Heart right ventricle (tissue), 16 donors: Measurements from ENCODE around the gene BICRA. TPM values are rescaled to one million over a fixed set of nuclear protein-coding genes. Genes with fewer than 3 reads are reported as not detected.
A peak's percentile ranks its signal among the peaks of the same experiment; 100 is the strongest.
"Not testable (repeated sequence)": the region's sequence is repeated elsewhere in the genome, so short reads cannot be mapped to it uniquely, and the experiment has no call there.

Experiments used
- ATAC-seq, 8 donors: fragments of 200-7000 bp; cut with Tn5 transposase; one replicate each; pipeline ENCODE4 v1.9.1; 2020; ENCODE audit warnings: mild to moderate bottlenecking in 8 of 8, moderate library complexity in 8 of 8, moderate number of reproducible peaks in 1 of 8
- DNase-seq, 2 donors: peaks; one replicate each; pipeline ENCODE4 v3.0.0-alpha.2; 2020
- H3K27ac ChIP-seq, 10 donors: fragments of 200-600 bp; sonication (generic) in 2 of 10; one replicate each; pipeline versions ENCODE4 v1.5.0 to v1.8.0; 2020 to 2022; ENCODE audit warnings: mild to moderate bottlenecking in 3 of 10
- H3K27me3 ChIP-seq, 7 donors: fragments of 200-600 bp; one replicate each; pipeline ENCODE4 v1.8.0; 2021 to 2022; ENCODE audit warnings: mild to moderate bottlenecking in 2 of 7
- H3K36me3 ChIP-seq, 9 donors: fragments of 200-600 bp; sonication (generic) in 1 of 9; one replicate each; pipeline versions ENCODE4 v1.5.0 to v1.8.0; 2020 to 2022; ENCODE audit warnings: mild to moderate bottlenecking in 2 of 9
- H3K4me1 ChIP-seq, 9 donors: fragments of 200-600 bp; sonication (generic) in 1 of 9; one replicate each; pipeline versions ENCODE4 v1.5.0 to v1.8.0; 2020 to 2022; ENCODE audit warnings: mild to moderate bottlenecking in 4 of 9
- H3K4me3 ChIP-seq, 10 donors: fragments of 200-600 bp; sonication (generic) in 2 of 10; one replicate each; pipeline versions ENCODE4 v1.5.0 to v1.8.0; 2020 to 2022; ENCODE audit warnings: mild to moderate bottlenecking in 7 of 10, moderate library complexity in 2 of 10
- H3K9me3 ChIP-seq, 11 donors: fragments of 200-600 bp in 10 of 11; sonication (generic) in 2 of 11; one replicate each; pipeline versions ENCODE4 v1.5.0 to v1.8.0; 2013 to 2022; ENCODE audit warnings: mild to moderate bottlenecking in 2 of 11, control low read depth in 1 of 11, moderate library complexity in 1 of 11
- WGBS, 2 donors: extraction: QIAGEN DNeasy Blood & Tissue Kit; methylation state at CpG; one replicate each; pipeline ENCODE4 v1.1.7; 2013; ENCODE audit warnings: inconsistent platforms in 1 of 2; 5-methylcytosine and 5-hydroxymethylcytosine counted together
- intact Hi-C, 10 donors: fragments of 100-400 bp; cut with DNase I; formaldehyde crosslinking; loops; one replicate each; pipeline versions ENCODE4 v1.11.1 to v1.14.2; 2022
- polyA plus RNA-seq, 2 donors: library from polyadenylated mRNA; stranded (reverse); fragments of 200-250 nt; gene quantifications; one replicate each; pipeline ENCODE4 v1.2.3, GENCODE V29; 2013
- total RNA-seq, 10 donors: library from RNA; stranded (reverse); fragmentation: NEBNext Ultra II Directional in 3 of 10; extraction: Animal tissue kit (Norgen Biotek cat#: 25700) in 3 of 10; gene quantifications; one replicate each; pipeline versions ENCODE4 v1.2.1 to v1.2.4, GENCODE V29; 2021 to 2023
- TF ChIP-seq, protein P1 (sequence below), 9 donors: fragments of 200-600 bp; sonication (generic) in 2 of 9; IDR thresholded peaks; one replicate each; pipeline versions ENCODE4 v1.5.0 to v1.8.0; 2021 to 2022; ENCODE audit warnings: antibody characterized with exemption in 9 of 9, mild to moderate bottlenecking in 5 of 9, moderate library complexity in 1 of 9
- donor health status: Arrhythmogenic right ventricular cardiomyopathy.
- donor health status: ischemic (EF 13 %, LVEDD 7.1; RV severe dilation, severe dysfunction).
- donor health status: healthy with polysubstance abuse.
- donor health status: DM: no; HTN: yes; CAD: no.
- donor health status: DM: no; HTN: no; CAD: no.
- donor health status: ischemic (EF 25% LVEDD 6.9; RV normal size, moderate dysfunction).
- donor health status: ischemic (EF 25% LVEDD 5.7; RV mildly dilated, moderate dysfunction).
- donor health status: healthy.
- donor health status: DM: yes; HTN: yes; CAD: no.
- donor health status: Ischemic cardiomyopathy.
- donor health status: ischemic (EF 35%, LVEDD 5.7; RV mildly dilated, moderate dysfunction).
- donor health status: nonischemic (EF 11% LVEDD 7.7; RV severe dilation, severe dysfunction).
- donor health status: DM: yes; HTN: yes; CAD: no.
- donor health status: PGD.
- donor health status: ischemic (EF 29% LVEDD 5.4; RV normal size, mild dysfunction).
- donor health status: nonischemic (EF 23%, LVEDD 6.1; RV moderate dilation, normal function).

BICRA gene
- total and polyA plus RNA-seq, 12 donors, result 2.8 to 13.2 (median 8.9) TPM

- Histone ChIP-seq H3K4me1 (peaks cover 7 to 45% (median 35%) of the 10 kb centered on the region in 9 donors), H3K36me3 (peaks cover 0 to 10% (median 0%) of the 10 kb centered on the region in 9 donors), H3K9me3 (no peaks in the 10 kb centered on the region), H3K27me3 (no peaks in the 10 kb centered on the region), H3K4me3 (no peak overlapping the region), H3K27ac (peak overlapping the region in 4 of 10 donors; percentile 0 to 59 (median 27))
- TF ChIP-seq, protein P1, sequence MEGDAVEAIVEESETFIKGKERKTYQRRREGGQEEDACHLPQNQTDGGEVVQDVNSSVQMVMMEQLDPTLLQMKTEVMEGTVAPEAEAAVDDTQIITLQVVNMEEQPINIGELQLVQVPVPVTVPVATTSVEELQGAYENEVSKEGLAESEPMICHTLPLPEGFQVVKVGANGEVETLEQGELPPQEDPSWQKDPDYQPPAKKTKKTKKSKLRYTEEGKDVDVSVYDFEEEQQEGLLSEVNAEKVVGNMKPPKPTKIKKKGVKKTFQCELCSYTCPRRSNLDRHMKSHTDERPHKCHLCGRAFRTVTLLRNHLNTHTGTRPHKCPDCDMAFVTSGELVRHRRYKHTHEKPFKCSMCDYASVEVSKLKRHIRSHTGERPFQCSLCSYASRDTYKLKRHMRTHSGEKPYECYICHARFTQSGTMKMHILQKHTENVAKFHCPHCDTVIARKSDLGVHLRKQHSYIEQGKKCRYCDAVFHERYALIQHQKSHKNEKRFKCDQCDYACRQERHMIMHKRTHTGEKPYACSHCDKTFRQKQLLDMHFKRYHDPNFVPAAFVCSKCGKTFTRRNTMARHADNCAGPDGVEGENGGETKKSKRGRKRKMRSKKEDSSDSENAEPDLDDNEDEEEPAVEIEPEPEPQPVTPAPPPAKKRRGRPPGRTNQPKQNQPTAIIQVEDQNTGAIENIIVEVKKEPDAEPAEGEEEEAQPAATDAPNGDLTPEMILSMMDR (IDR thresholded peaks at IDR 0.05), result no peak
- intact Hi-C loops, result no loop called here
- peak in 1 of 8 donors; percentile 26 for ATAC-seq
- 81 to 84% methylated on average over 11 of the region's 11 CpGs for WGBS, 2 donors
- no peak for DNase-seq
Measured at GRCh38 chr19:47633996-47634395, 25.1 kb downstream of the BICRA start.

DNA sequence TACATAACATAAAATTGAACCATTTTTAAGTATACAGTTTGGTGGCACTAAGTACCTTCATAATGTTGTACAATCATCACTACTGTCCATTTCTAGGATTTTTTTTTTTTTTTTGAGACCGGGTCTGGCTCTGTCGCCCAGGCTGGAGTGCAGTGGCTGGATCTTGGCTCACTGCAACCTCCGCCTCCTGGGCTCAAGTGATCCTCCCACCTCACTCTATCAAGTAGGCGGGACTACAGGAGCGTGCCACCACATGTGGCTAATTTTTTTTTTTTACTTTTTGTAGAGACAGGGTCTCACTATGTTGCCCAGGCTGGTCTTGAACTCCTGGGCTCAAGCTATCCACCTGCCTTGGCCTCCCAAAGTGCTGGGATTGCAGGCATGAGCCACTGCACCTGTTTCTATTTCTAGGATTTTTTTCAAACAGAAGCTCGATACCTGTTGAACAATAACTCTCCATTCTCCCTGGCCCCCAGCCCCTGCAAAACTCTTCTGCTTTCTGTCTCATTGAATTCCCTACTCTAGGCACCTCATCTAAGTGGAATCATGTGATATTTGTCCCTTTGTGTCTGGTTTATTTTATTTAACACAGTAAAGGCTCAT lies 26.3 kb downstream of the BICRA start:
- H3K4me3 ChIP-seq, ATAC-seq, H3K9me3 ChIP-seq, DNase-seq, H3K27me3 ChIP-seq, intact Hi-C loops, H3K36me3 ChIP-seq: not testable (repeated sequence)
- 67 to 78% methylated on average over 6 of the region's 6 CpGs for WGBS, 2 donors
- peak overlapping the region in 1 of 10 donors; percentile 39 for H3K27ac ChIP-seq
- peaks cover 7 to 45% (median 35%) of the 10 kb centered on the region in 9 donors for H3K4me1 ChIP-seq

GRCh38 chr19:47637550-47637949 lies 28.6 kb downstream of the BICRA start:
- TF ChIP-seq, protein P1 (IDR thresholded peaks at IDR 0.05), result no peak
- Histone ChIP-seq H3K9me3 (no peaks in the 10 kb centered on the region), H3K4me1 (peaks cover 2 to 33% (median 25%) of the 10 kb centered on the region in 9 donors), H3K36me3 (no peaks in the 10 kb centered on the region), H3K27ac (peak overlapping the region in 4 of 10 donors; percentile 5 to 69 (median 42)), H3K4me3 (no peak overlapping the region), H3K27me3 (no peaks in the 10 kb centered on the region)
- DNase-seq (no peak), ATAC-seq (peak in 1 of 8 donors; percentile 34)
- intact Hi-C loops, result no loop called here
- 84 to 89% methylated on average over 11 of the region's 11 CpGs for WGBS, 2 donors

DNA sequence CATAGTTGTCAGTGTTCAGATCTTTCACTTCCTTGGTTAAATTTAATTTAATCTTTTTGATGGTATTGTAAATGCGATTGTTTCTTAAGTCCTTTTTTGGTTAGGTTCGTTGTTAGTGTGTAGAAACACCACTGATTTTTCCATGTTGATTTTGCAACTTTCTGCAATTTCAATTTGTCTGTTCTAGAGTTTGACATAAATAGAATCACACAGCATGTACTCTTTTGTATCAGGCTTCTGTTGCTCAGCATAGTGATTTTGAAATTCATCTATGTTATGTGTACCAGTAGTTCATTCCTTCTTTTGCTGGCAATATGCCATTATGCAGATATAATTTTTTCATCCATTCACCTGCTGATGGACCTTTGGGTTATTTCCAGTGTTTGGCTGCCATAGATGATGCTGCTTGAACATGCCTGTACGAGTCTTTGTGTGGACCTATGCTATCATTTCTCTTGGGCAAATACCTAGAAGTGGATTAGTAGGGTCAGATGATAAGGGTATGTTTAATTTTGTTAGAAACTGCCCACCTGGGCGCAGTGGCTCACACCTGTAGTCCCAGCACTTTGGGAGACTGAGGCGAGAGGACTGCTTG lies 33.1 kb downstream of the BICRA start:
- 88% methylated on average over 5 of the region's 5 CpGs for whole genome bisulfite sequencing, 2 donors
- ATAC-seq (no peak), DNase-seq (no peak)
- TF ChIP-seq, protein P1 (IDR thresholded peaks at IDR 0.05), result no peak
- H3K27me3 ChIP-seq, result no peaks in the 10 kb centered on the region
- peaks cover 0 to 15% (median 0%) of the 10 kb centered on the region in 9 donors for H3K36me3 ChIP-seq
- H3K27ac ChIP-seq, result no peak overlapping the region
- no peak overlapping the region for H3K4me3 ChIP-seq
- no peaks in the 10 kb centered on the region for H3K9me3 ChIP-seq
- intact Hi-C loops, result no loop called here
- peaks cover 2 to 46% (median 23%) of the 10 kb centered on the region in 9 donors for H3K4me1 ChIP-seq

DNA sequence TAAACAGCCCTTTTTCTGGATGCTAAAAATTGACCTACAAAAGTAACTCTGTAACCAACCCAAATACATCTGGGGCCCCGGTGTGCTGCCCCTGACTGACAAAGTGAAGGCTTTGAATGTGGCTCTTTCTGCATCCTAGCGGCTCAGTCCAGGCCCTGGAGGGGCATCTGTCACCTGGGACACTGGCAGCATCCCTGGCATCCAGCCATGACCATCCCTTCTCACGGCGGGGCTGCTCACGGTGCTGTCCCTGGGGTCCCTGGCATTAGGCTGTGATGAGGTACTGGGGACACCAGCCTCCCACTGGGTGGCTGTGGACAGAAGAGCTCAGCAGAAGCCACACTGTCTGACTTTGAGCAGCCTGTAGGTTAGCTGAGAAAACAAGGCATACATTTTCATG lies 34.3 kb downstream of the BICRA start:
- Histone ChIP-seq H3K4me1 (peaks cover 2 to 42% (median 20%) of the 10 kb centered on the region in 9 donors), H3K27me3 (no peaks in the 10 kb centered on the region), H3K4me3 (no peak overlapping the region), H3K9me3 (no peaks in the 10 kb centered on the region), H3K36me3 (peaks cover 0 to 18% (median 0%) of the 10 kb centered on the region in 9 donors), H3K27ac (no peak overlapping the region)
- intact Hi-C loops, result no loop called here
- TF ChIP-seq, protein P1 (IDR thresholded peaks at IDR 0.05), result no peak
- 83 to 87% methylated on average over 5 of the region's 5 CpGs for WGBS, 2 donors
- ATAC-seq (no peak), DNase-seq (no peak)
